ENCODE data around the gene ARSD.

- TF ChIP-seq CTCF (conservative IDR thresholded peaks at IDR 0.05) = no peak
- TF ChIP-seq ZFX (IDR thresholded peaks at IDR 0.05) = no peak
Observed at GRCh38 chrX:2965965-2966364, 36.8 kb upstream of the ARSD start.

All from C4-2B (cell line).